Lower leg skin (tissue), 3 donors: ENCODE results near the gene TBX1.

Experiments
- CTCF ChIP-seq, 3 donors: fragments of 450-650 bp; IDR thresholded peaks; one replicate each; pipeline ENCODE4 v1.5.1; 2016; ENCODE audit warnings: antibody characterized with exemption in 3 of 3, mild to moderate bottlenecking in 3 of 3, moderate library complexity in 2 of 3
- POLR2A ChIP-seq, 2 donors: fragments of 450-650 bp; IDR thresholded peaks; one replicate each; pipeline ENCODE4 v1.6.1; 2016 to 2017; ENCODE audit warnings: antibody characterized with exemption in 2 of 2, mild to moderate bottlenecking in 1 of 2, moderate library complexity in 1 of 2

- TF ChIP-seq POLR2A (IDR thresholded peaks at IDR 0.05) (no peak), CTCF (IDR thresholded peaks at IDR 0.05) (no peak)
Measured at GRCh38 chr22:19760951-19761724, 560 bp downstream of the TBX1 start.
